Astrocyte of the spinal cord (primary cell): ENCODE measurements around the gene ABCB9.

Experiments
- DNase-seq: peaks from one replicate; pipeline ENCODE4 v3.0.0; 2011; ENCODE audit warnings: low read depth, low spot score
- H3K4me3 ChIP-seq: 2 replicates; pipeline ENCODE4 v1.5.1; 2011; ENCODE audit warnings: low read depth, mild to moderate bottlenecking, low read length, moderate library complexity
- in situ Hi-C: cut with HindIII; loops from 2 replicates; pipeline ENCODE4 v1.10.0; 2017; ENCODE audit warnings: low sequenced_read_pairs
- TF ChIP-seq, protein P1 (sequence below): IDR thresholded peaks from 2 replicates; pipeline ENCODE4 v1.5.1; 2012; ENCODE audit warnings: low read depth, mild to moderate bottlenecking, low read length, inconsistent platforms

The ABCB9 gene

DNA sequence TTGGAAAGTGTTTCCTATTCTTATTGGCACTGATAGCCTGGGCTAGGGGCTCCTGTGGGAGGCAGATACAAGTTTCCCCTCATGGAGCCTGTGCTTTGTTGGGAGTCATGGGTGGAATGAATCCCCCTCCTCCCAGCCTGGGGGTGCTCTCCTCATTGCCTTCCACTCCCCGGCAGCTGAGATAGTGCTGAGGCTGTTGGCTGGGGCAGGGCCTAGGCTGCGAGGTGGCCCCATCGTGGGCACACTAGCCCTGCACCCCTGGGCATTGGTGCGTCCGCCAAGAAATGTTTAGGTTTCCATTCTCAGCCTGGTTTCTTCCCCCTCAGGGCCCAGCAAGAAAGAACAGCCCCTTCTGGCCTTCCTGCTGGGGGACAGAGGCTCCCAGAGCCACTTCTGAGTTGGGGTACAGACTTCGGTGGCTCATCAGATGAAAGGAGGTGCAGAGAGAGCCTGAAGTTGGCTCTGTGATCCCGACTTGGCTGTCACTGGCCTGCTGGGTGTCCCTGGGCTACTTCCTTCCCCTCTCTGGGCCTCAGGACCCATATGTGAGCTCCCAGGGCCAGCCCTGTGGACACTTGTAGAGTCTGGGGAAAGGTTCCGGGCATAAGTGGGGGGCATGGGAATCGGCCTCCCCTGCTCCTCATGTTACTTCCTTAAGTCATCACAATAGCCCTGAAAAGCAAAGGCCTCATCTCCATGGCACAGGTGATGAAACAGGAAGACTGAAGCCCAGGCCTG lies 11.6 kb upstream of the ABCB9 start:
- DNase-seq, result no peak
- H3K4me3 ChIP-seq, result no peak overlapping the region
- in situ Hi-C loops, result no loop called here
- TF ChIP-seq, protein P1, sequence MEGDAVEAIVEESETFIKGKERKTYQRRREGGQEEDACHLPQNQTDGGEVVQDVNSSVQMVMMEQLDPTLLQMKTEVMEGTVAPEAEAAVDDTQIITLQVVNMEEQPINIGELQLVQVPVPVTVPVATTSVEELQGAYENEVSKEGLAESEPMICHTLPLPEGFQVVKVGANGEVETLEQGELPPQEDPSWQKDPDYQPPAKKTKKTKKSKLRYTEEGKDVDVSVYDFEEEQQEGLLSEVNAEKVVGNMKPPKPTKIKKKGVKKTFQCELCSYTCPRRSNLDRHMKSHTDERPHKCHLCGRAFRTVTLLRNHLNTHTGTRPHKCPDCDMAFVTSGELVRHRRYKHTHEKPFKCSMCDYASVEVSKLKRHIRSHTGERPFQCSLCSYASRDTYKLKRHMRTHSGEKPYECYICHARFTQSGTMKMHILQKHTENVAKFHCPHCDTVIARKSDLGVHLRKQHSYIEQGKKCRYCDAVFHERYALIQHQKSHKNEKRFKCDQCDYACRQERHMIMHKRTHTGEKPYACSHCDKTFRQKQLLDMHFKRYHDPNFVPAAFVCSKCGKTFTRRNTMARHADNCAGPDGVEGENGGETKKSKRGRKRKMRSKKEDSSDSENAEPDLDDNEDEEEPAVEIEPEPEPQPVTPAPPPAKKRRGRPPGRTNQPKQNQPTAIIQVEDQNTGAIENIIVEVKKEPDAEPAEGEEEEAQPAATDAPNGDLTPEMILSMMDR, result no peak

- in situ Hi-C loops, result no loop called here
- DNase-seq, result no peak
- no peak overlapping the region for H3K4me3 ChIP-seq
- TF ChIP-seq, protein P1, result no peak
Observed at GRCh38 chr12:122977153-122977552, 10.9 kb upstream of the ABCB9 start.

- TF ChIP-seq, protein P1, result no peak
- H3K4me3 ChIP-seq, result no peak overlapping the region
- DNase-seq, result no peak
- in situ Hi-C loops, result no loop called here
Observed at GRCh38 chr12:122976648-122976975, 10.3 kb upstream of the ABCB9 start.

DNA sequence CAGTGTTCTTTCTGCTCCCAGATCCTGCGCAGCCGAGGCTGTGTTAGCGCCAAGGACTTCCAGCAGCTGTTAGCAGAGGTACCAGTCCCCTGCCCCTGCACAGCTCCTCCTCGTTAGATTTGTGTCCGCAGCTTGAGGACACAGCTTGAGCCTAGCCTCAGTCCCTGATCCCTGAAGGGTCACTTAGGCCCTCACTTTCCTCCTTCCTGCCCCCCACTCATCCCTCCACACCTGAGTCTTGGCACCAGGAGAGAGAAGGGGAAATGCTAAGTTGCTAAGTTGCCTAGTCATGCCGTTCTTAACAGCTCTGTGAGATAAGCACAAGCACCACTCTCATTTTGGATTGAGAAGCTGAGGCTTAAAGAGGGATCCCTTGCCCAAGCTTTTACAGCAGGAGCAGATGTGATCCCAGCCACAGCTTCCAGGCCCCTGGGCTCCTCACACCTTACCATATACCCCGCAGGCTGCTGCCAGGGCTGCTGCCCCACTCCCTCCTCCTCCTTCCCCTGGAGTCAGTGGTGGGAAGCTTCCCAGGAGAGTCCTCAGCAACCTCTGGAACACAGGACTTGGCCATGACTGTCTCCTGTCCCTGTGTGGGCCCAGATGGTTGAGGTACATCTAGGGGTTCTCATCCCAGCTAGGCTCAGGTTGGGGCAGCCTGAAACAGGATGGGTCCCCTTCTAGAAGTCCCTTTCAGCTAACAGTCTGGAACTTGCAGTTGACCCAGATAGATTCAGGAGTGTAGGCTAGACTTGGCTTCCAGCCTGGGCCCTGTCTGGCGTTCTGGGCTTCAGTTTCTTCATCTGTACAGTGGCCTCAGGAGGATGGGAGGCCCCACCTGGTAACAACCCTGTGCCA lies 9.8 kb upstream of the ABCB9 start:
- in situ Hi-C loops, result no loop called here

DNA sequence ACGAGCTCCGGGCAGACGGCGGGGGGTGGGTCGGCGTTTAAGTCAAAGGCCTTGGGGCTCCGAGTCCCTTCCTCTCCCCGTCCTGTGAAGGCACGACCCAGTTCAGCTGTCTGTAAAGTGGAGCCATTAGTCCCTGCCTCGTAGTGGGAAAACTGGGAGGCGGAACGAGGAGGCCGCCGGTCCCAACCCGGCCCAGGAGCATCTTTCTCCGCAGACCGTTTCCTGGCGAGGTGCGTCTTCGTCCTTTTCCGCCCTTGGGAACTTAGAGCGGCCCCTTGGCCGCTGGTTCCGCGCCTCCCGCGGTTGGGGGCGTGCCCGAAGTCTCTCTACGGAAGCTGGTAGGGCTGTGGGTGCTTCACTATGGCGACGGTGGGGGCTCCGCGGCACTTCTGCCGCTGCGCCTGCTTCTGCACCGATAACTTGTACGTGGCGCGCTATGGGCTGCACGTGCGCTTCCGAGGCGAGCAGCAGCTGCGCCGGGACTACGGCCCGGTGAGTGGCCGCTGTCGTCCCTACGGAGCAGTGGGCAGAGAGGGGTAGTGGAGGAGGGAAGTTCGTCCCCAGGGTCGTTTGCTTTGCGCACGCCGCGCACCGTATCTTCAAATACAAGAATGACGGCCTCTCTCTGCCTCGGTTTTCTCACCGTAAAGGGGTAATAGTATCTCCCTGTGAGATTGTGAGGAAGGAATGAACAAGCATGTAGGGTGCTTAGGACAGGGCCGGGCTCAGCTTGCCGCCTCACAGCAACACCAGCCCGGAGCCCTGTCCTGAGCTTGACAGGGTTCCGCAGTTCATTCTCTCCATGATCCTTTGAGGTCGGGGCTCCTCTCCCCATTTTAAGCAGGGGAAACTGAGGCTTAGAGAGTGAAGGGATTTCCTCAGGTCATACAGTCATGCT lies 8.9 kb upstream of the ABCB9 start, which contains the start of gene OGFOD2:
OGFOD2 (plus strand) TSS at position 353 of the 898 bp plus-strand sequence; CDS start at position 361, 8 bp downstream.
- in situ Hi-C loops, result no loop called here
- H3K4me3 ChIP-seq, result peak within 1 kb of the TSS; percentile 96
- DNase-seq, result peak; percentile 95
- TF ChIP-seq, protein P1, result no peak

More for the DNA sequence above, 9.8 kb upstream of the ABCB9 start:
- peak overlapping the region; percentile 96 for H3K4me3 ChIP-seq
- no peak for DNase-seq
- TF ChIP-seq, protein P1, result no peak
